ENCODE measurements around the gene SLC13A2.
"Not testable (repeated sequence)": the region's sequence is repeated elsewhere in the genome, so short reads cannot be mapped to it uniquely, and the experiment has no call there.

DNA sequence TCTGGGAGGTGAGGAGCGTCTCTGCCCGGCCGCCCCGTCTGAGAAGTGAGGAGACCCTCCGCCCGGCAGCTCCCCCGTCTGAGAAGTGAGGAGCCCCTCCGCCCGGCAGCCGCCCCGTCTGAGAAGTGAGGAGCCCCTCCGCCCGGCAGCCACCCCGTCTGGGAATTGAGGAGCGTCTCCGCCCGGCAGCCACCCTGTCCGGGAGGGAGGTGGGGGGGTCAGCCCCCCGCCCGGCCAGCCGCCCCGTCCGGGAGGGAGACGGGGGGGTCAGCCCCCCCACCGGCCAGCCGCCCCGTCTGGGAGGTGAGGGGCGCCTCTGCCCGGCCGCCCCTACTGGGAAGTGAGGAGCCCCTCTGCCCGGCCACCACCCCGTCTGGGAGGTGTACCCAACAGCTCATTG is 14.6 kb upstream of the SLC13A2 start:
- TF ChIP-seq CTCF (IDR thresholded peaks at IDR 0.05 in 2 of 3, conservative IDR thresholded peaks at IDR 0.05 in 1 of 3; ENCODE audit: insufficient read depth in 2 of 3, low read depth in 1 of 3, low read length in 3 of 3); FOXM1 (IDR thresholded peaks at IDR 0.05; ENCODE audit: low read depth); FOXM1 (CRISPR knock-in tag; IDR thresholded peaks at IDR 0.05; ENCODE audit: low read depth): not testable (repeated sequence)
